ENCODE measurements around the gene DGKZ. TPM values are rescaled to one million over a fixed set of nuclear protein-coding genes. Genes with fewer than 3 reads are reported as not detected.
"Not testable (repeated sequence)": the region's sequence is repeated elsewhere in the genome, so short reads cannot be mapped to it uniquely, and the experiment has no call there.

The DGKZ gene
- total RNA-seq, 2 experiments from 2014 or later, result 96.9 to 132 TPM

GRCh38 chr11:46366661-46367161, 19.4 kb downstream of the DGKZ start:
- H3K9me3 Mint-ChIP-seq (ENCODE audit: low read depth), result no peaks in the 10 kb centered on the region
- no peak for DNase-seq
- no peak overlapping the region for H3K27ac Mint-ChIP-seq
- H3K4me1 Mint-ChIP-seq, result peaks cover 26% of the 10 kb centered on the region
- no peak overlapping the region for H3K4me3 Mint-ChIP-seq
- ATAC-seq, result no peak
- CTCF ChIA-PET, result interaction anchor here (1.0 to 26.5 kb wide), 4 partner anchors 12 to 128 kb away, joined by 3 to 444 read pairs (median 15); partner anchors contain the start of gene DGKZ
- H3K36me3 Mint-ChIP-seq, result peaks cover 8% of the 10 kb centered on the region
- H3K27me3 Mint-ChIP-seq, result no peaks in the 10 kb centered on the region

- Mint-ChIP-seq H3K4me1 (peaks cover 22% of the 10 kb centered on the region), H3K9me3 (ENCODE audit: low read depth) (no peaks in the 10 kb centered on the region)
- ATAC-seq, result peak; percentile 93
Measured at GRCh38 chr11:46367244-46367915, 20.1 kb downstream of the DGKZ start.

GRCh38 chr11:46367916-46368267, 20.6 kb downstream of the DGKZ start:
- Mint-ChIP-seq H3K36me3 (peaks cover 10% of the 10 kb centered on the region), H3K9me3 (ENCODE audit: low read depth) (no peaks in the 10 kb centered on the region), H3K4me1 (peaks cover 16% of the 10 kb centered on the region), H3K27ac (peak overlapping the region; percentile 28), H3K27me3 (no peaks in the 10 kb centered on the region), H3K4me3 (no peak overlapping the region)
- ATAC-seq (no peak), DNase-seq (no peak)
- CTCF ChIA-PET, result interaction anchor here (1.0 to 26.5 kb wide), 9 partner anchors 11 to 161 kb away, joined by 3 to 444 read pairs (median 9); partner anchors contain the start of gene DGKZ

More at GRCh38 chr11:46367244-46367915, 20.1 kb downstream of the DGKZ start:
- peaks cover 10% of the 10 kb centered on the region for H3K36me3 Mint-ChIP-seq
- CTCF ChIA-PET, result interaction anchor here (1.0 to 26.5 kb wide), 8 partner anchors 11 to 129 kb away, joined by 3 to 444 read pairs (median 10); partner anchors contain the start of gene DGKZ
- no peak overlapping the region for H3K4me3 Mint-ChIP-seq
- H3K27ac Mint-ChIP-seq, result no peak overlapping the region
- no peaks in the 10 kb centered on the region for H3K27me3 Mint-ChIP-seq
- peak; percentile 85 for DNase-seq

GRCh38 chr11:46369458-46370152, 22.3 kb downstream of the DGKZ start:
- H3K27me3 Mint-ChIP-seq, result no peaks in the 10 kb centered on the region
- peaks cover 11% of the 10 kb centered on the region for H3K4me1 Mint-ChIP-seq
- no peak overlapping the region for H3K27ac Mint-ChIP-seq
- no peaks in the 10 kb centered on the region for H3K9me3 Mint-ChIP-seq (ENCODE audit: low read depth)
- CTCF ChIA-PET, result interaction anchor here (2.0 to 26.5 kb wide), 7 partner anchors 9 to 160 kb away, joined by 5 to 444 read pairs (median 10); partner anchors contain the start of gene DGKZ
- ATAC-seq (peak; percentile 63), DNase-seq (peak; percentile 71)
- H3K4me3 Mint-ChIP-seq, result no peak overlapping the region
- peaks cover 10% of the 10 kb centered on the region for H3K36me3 Mint-ChIP-seq

- no peak for DNase-seq
- Mint-ChIP-seq H3K4me1 (peaks cover 11% of the 10 kb centered on the region), H3K4me3 (no peak overlapping the region), H3K27ac (no peak overlapping the region), H3K27me3 (no peaks in the 10 kb centered on the region), H3K36me3 (peaks cover 14% of the 10 kb centered on the region), H3K9me3 (ENCODE audit: low read depth) (no peaks in the 10 kb centered on the region)
- CTCF ChIA-PET, result interaction anchor here (2.6 to 26.5 kb wide), 5 partner anchors 8 to 159 kb away, joined by 6 to 444 read pairs (median 16); partner anchors contain the start of gene DGKZ
- no peak for ATAC-seq
Measured at GRCh38 chr11:46370253-46370652, 23.0 kb downstream of the DGKZ start.

GRCh38 chr11:46371262-46371661, 24.0 kb downstream of the DGKZ start:
- H3K27me3 Mint-ChIP-seq; DNase-seq; H3K9me3 Mint-ChIP-seq (ENCODE audit: low read depth); H3K4me3 Mint-ChIP-seq; ATAC-seq; H3K27ac Mint-ChIP-seq: not testable (repeated sequence)
- Mint-ChIP-seq H3K36me3 (peaks cover 14% of the 10 kb centered on the region), H3K4me1 (peaks cover 11% of the 10 kb centered on the region)
- CTCF ChIA-PET, result interaction anchor here (1.0 to 26.5 kb wide), 3 partner anchors 10 to 21 kb away, joined by 3 to 444 read pairs (median 4); partner anchors contain the start of gene DGKZ

GRCh38 chr11:46372086-46372485, 24.8 kb downstream of the DGKZ start:
- DNase-seq (no peak), ATAC-seq (no peak)
- Mint-ChIP-seq H3K27ac (no peak overlapping the region), H3K4me1 (peaks cover 9% of the 10 kb centered on the region), H3K9me3 (ENCODE audit: low read depth) (no peaks in the 10 kb centered on the region), H3K4me3 (no peak overlapping the region), H3K36me3 (peaks cover 15% of the 10 kb centered on the region), H3K27me3 (no peaks in the 10 kb centered on the region)
- CTCF ChIA-PET, result interaction anchor here (0.8 to 26.5 kb wide), 2 partner anchors 17 to 22 kb away, joined by 4 to 444 read pairs; partner anchors contain the start of gene DGKZ

GRCh38 chr11:46372501-46372900, 25.2 kb downstream of the DGKZ start:
- not testable (repeated sequence) for H3K9me3 Mint-ChIP-seq (ENCODE audit: low read depth); DNase-seq; H3K27me3 Mint-ChIP-seq; ATAC-seq; H3K27ac Mint-ChIP-seq; H3K4me1 Mint-ChIP-seq; H3K4me3 Mint-ChIP-seq
- CTCF ChIA-PET, result interaction anchor here (0.8 to 26.5 kb wide), 2 partner anchors 17 to 22 kb away, joined by 4 to 444 read pairs; partner anchors contain the start of gene DGKZ
- H3K36me3 Mint-ChIP-seq, result peaks cover 19% of the 10 kb centered on the region

GRCh38 chr11:46373787-46374740, 26.8 kb downstream of the DGKZ start:
- no peaks in the 10 kb centered on the region for H3K27me3 Mint-ChIP-seq
- no peak for DNase-seq
- CTCF ChIA-PET, result interaction anchor here (0.7 to 26.5 kb wide), 2 partner anchors 24 to 168 kb away, joined by 3 to 444 read pairs; partner anchors contain the start of gene DGKZ
- no peak overlapping the region for H3K4me3 Mint-ChIP-seq
- H3K36me3 Mint-ChIP-seq, result peaks cover 25% of the 10 kb centered on the region
- peaks cover 8% of the 10 kb centered on the region for H3K4me1 Mint-ChIP-seq
- no peak for ATAC-seq
- H3K9me3 Mint-ChIP-seq (ENCODE audit: low read depth), result no peaks in the 10 kb centered on the region
- H3K27ac Mint-ChIP-seq, result no peak overlapping the region

GRCh38 chr11:46374815-46375214, 27.6 kb downstream of the DGKZ start:
- H3K4me3 Mint-ChIP-seq, result no peak overlapping the region
- H3K27me3 Mint-ChIP-seq, result no peaks in the 10 kb centered on the region
- H3K27ac Mint-ChIP-seq, result no peak overlapping the region
- CTCF ChIA-PET, result interaction anchor here (26.5 kb wide), 1 partner anchor 24 kb away, joined by 444 read pairs; the partner anchor contains the start of gene DGKZ
- no peak for DNase-seq
- H3K9me3 Mint-ChIP-seq (ENCODE audit: low read depth), result no peaks in the 10 kb centered on the region
- H3K36me3 Mint-ChIP-seq, result peaks cover 19% of the 10 kb centered on the region
- H3K4me1 Mint-ChIP-seq, result peaks cover 7% of the 10 kb centered on the region
- no peak for ATAC-seq

- no peak for DNase-seq
- Mint-ChIP-seq H3K4me1 (peaks cover 10% of the 10 kb centered on the region), H3K9me3 (ENCODE audit: low read depth) (no peaks in the 10 kb centered on the region), H3K4me3 (no peak overlapping the region), H3K36me3 (peaks cover 16% of the 10 kb centered on the region), H3K27ac (no peak overlapping the region), H3K27me3 (no peaks in the 10 kb centered on the region)
- no peak for ATAC-seq
- CTCF ChIA-PET, result interaction anchor here (1.1 to 26.5 kb wide), 2 partner anchors 10 to 25 kb away, joined by 3 to 444 read pairs; partner anchors contain the start of gene DGKZ
Measured at GRCh38 chr11:46375392-46376101, 28.3 kb downstream of the DGKZ start.

Measured in activated CD8-positive, alpha-beta memory T cell treated with anti-CD3 and anti-CD28 coated beads, Interleukin-2, amount 10 ng/mL, durations not matched to agents 7 days and 5 days (primary cell).